ENCODE measurements around the gene TBATA.
A peak's percentile ranks its signal among the peaks of the same experiment; 100 is the strongest.

TBATA gene

GRCh38 chr10:70829543-70829942 lies 44.4 kb upstream of the TBATA start:
- no peak overlapping the region for H3K9ac ChIP-seq

DNA sequence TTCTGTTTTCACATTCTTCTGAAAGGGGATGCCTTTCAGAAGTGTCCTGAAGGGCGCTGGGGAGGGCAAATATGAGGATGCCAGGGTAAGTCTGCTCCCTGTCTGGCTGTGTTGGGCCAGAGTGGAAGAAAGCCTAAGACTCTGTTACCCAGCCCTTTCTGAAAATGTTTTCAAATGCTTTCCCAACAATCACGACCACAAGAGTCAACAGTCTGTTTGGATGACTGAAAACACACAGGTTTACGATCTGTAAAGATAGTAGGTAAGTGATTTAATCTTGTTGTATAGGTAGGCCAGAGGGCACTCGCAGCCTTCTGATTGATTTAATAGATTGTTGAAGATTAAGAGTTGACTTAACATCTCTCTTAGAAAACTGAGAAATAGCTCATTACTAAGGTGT lies 43.7 kb upstream of the TBATA start:
- H3K27ac ChIP-seq = no peak overlapping the region

More at GRCh38 chr10:70829543-70829942, 44.4 kb upstream of the TBATA start:
- Histone ChIP-seq H3K27ac (no peak overlapping the region), H3K4me1 (peaks cover 33 to 69% (median 45%) of the 10 kb centered on the region in 10 experiments), H3K36me3 (peaks cover 16 to 66% (median 37%) of the 10 kb centered on the region in 11 experiments; a peak in 21 of 22 replicates), H3K27me3 (peaks cover 0 to 81% (median 0%) of the 10 kb centered on the region in 11 experiments; a peak in 5 of 22 replicates), H3K4me2 (peak overlapping the region in 4 of 11 experiments; percentile 18 to 52 (median 34); a peak in 5 of 22 replicates), H3K4me3 (no peak overlapping the region), H4K20me1 (peaks cover 14 to 98% (median 89%) of the 10 kb centered on the region in 11 experiments; a peak in 21 of 22 replicates), H3K9me3 (replicated peaks in 1 of 11) (no peaks in the 10 kb centered on the region)
- TF ChIP-seq Cebpa-rat (IDR thresholded peaks at IDR 0.05) = no peak

GRCh38 chr10:70827086-70827757 lies 42.0 kb upstream of the TBATA start:
- Histone ChIP-seq H4K20me1 (peaks cover 18 to 83% (median 69%) of the 10 kb centered on the region in 11 experiments), H3K4me2 (peak overlapping the region in 9 of 11 experiments; percentile 16 to 46 (median 42); a peak in 14 of 22 replicates), H3K36me3 (peaks cover 16 to 60% (median 40%) of the 10 kb centered on the region in 11 experiments; a peak in 20 of 22 replicates), H3K4me3 (no peak overlapping the region), H3K9me3 (replicated peaks in 1 of 11) (no peaks in the 10 kb centered on the region), H3K4me1 (peaks cover 20 to 46% (median 25%) of the 10 kb centered on the region in 10 experiments), H3K9ac (no peak overlapping the region), H3K27me3 (peaks cover 0 to 76% (median 0%) of the 10 kb centered on the region in 11 experiments; a peak in 5 of 22 replicates), H3K27ac (no peak overlapping the region)
- no peak for TF ChIP-seq Cebpa-rat (IDR thresholded peaks at IDR 0.05)

More for the DNA sequence above, 43.7 kb upstream of the TBATA start:
- Histone ChIP-seq H4K20me1 (peaks cover 14 to 96% (median 82%) of the 10 kb centered on the region in 11 experiments; a peak in 21 of 22 replicates), H3K9ac (no peak overlapping the region), H3K36me3 (peaks cover 16 to 59% (median 37%) of the 10 kb centered on the region in 11 experiments; a peak in 20 of 22 replicates), H3K27me3 (peaks cover 0 to 74% (median 0%) of the 10 kb centered on the region in 11 experiments; a peak in 5 of 22 replicates), H3K4me2 (no peak overlapping the region), H3K4me1 (peaks cover 33 to 63% (median 42%) of the 10 kb centered on the region in 10 experiments), H3K4me3 (no peak overlapping the region), H3K9me3 (replicated peaks in 1 of 11) (no peaks in the 10 kb centered on the region)
- no peak for TF ChIP-seq Cebpa-rat (IDR thresholded peaks at IDR 0.05)

DNA sequence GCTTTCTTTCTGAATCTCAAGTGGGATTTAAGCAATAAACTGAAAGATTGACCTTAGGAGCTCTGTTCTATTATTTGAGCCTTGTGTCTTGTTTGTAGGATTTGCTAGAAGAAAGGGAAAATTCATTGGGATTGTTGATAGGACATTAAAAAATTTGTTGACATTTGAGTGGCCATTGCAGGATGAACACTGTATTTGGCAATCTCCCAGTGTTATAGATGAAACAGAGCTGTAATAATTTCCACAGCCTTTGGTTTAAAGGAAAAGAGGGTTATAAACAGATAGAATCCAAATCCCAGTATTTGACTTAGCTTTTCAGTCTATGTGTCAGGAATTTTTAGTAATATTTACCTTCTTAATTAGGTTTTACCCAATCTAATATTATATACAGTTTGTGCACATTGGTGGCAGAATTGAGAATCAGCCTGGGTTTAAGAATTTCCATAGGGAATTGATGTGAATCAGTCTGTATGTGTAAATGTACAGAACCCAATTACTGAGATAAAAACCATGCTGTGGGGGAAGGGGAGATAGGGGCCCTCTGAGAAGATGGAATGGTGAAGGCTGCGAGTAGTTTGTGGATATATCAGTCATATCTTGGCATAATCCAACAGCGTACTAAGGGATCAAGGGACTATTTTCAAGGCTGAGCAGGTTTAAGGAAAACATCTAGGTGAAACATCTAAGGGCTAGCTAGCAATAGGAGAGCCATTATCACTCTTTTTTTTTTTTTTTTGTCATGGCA lies 37.1 kb upstream of the TBATA start:
- no peak overlapping the region for H3K27ac ChIP-seq
- peaks cover 36 to 83% (median 69%) of the 10 kb centered on the region in 11 experiments; a peak in 21 of 22 replicates for H4K20me1 ChIP-seq
- no peak overlapping the region for H3K4me3 ChIP-seq
- TF ChIP-seq Cebpa-rat (IDR thresholded peaks at IDR 0.05) = no peak
- no peak overlapping the region for H3K4me2 ChIP-seq
- peaks cover 31 to 73% (median 63%) of the 10 kb centered on the region in 11 experiments for H3K36me3 ChIP-seq
- no peaks in the 10 kb centered on the region for H3K9me3 ChIP-seq (replicated peaks in 1 of 11)
- no peak overlapping the region for H3K9ac ChIP-seq
- H3K4me1 ChIP-seq = peaks cover 10 to 24% (median 17%) of the 10 kb centered on the region in 10 experiments; a peak in 19 of 20 replicates
- H3K27me3 ChIP-seq = peaks cover 0 to 43% (median 0%) of the 10 kb centered on the region in 11 experiments; a peak in 4 of 22 replicates

- Histone ChIP-seq H3K27me3 (peaks cover 0 to 34% (median 0%) of the 10 kb centered on the region in 11 experiments; a peak in 4 of 22 replicates), H4K20me1 (peaks cover 28 to 77% (median 62%) of the 10 kb centered on the region in 11 experiments; a peak in 21 of 22 replicates), H3K9me3 (replicated peaks in 1 of 11) (no peaks in the 10 kb centered on the region), H3K36me3 (peaks cover 31 to 73% (median 62%) of the 10 kb centered on the region in 11 experiments), H3K4me2 (no peak overlapping the region), H3K9ac (no peak overlapping the region), H3K4me3 (no peak overlapping the region), H3K4me1 (peaks cover 10 to 21% (median 14%) of the 10 kb centered on the region in 10 experiments; a peak in 19 of 20 replicates), H3K27ac (no peak overlapping the region)
- no peak for TF ChIP-seq Cebpa-rat (IDR thresholded peaks at IDR 0.05)
Observed at GRCh38 chr10:70820976-70821750, 36.0 kb upstream of the TBATA start.

DNA sequence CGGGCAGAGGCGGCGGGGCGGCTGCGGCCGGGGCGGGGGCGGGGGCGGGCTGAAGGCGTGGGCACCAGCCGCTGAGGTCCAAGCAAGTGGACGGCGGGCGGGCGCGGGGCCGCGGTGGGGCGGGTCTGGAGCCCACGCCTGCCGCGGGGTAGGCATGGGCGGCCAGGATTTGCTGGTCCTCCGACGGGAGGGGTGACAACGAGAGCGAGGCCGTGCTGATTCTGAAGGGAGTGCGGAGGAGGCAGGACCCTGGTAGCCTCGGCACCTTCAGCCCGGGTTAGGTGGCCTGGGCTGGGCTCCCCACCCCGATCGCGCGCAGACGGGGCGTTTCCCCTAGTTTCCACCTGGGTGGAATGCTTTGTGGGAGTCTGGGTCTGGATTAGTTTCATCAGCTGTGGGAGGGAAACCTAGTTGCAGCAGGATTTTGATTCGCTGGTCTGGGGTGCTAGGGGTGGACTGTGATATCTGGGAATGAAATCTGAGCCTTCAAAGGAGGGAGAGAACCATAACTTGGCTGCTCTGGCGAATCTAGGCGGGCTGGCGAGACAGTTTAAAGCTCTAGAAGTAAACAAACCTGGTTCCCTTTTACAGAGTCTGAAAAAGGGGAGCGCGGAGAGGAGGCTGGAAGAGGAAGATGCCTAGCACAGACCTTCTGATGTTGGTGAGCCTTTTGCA lies 31.2 kb upstream of the TBATA start:
- Histone ChIP-seq H3K4me3 (peak overlapping the region; percentile 68 to 84 (median 78)), H3K27me3 (peaks cover 0 to 7% (median 0%) of the 10 kb centered on the region in 11 experiments; a peak in 2 of 22 replicates), H3K27ac (peak overlapping the region; percentile 50 to 86 (median 83); a peak in 21 of 22 replicates), H3K36me3 (peaks cover 19 to 46% (median 35%) of the 10 kb centered on the region in 11 experiments), H3K4me2 (peak overlapping the region; percentile 85 to 99 (median 95)), H3K4me1 (peaks cover 10 to 37% (median 18%) of the 10 kb centered on the region in 10 experiments; a peak in 18 of 20 replicates), H3K9me3 (replicated peaks in 1 of 11) (peaks cover 0 to 8% (median 0%) of the 10 kb centered on the region in 11 experiments; a peak in 2 of 22 replicates), H4K20me1 (peaks cover 12 to 51% (median 36%) of the 10 kb centered on the region in 11 experiments; a peak in 19 of 22 replicates), H3K9ac (peak overlapping the region; percentile 79 to 91 (median 86))
- no peak for TF ChIP-seq Cebpa-rat (IDR thresholded peaks at IDR 0.05)

- Histone ChIP-seq H3K36me3 (peaks cover 12 to 39% (median 28%) of the 10 kb centered on the region in 11 experiments), H3K4me3 (peak within 1 kb of the TSS; percentile 68 to 84 (median 78)), H3K9me3 (replicated peaks in 1 of 11) (peaks cover 0 to 8% (median 0%) of the 10 kb centered on the region in 11 experiments; a peak in 2 of 22 replicates), H3K4me2 (peak within 1 kb of the TSS; percentile 85 to 99 (median 95)), H3K27ac (peak within 1 kb of the TSS; percentile 50 to 86 (median 83); a peak in 21 of 22 replicates), H3K4me1 (peaks cover 10 to 37% (median 18%) of the 10 kb centered on the region in 10 experiments; a peak in 18 of 20 replicates), H3K9ac (peak within 1 kb of the TSS; percentile 79 to 91 (median 86)), H3K27me3 (peaks cover 0 to 3% (median 0%) of the 10 kb centered on the region in 11 experiments; a peak in 1 of 22 replicates), H4K20me1 (peaks cover 7 to 44% (median 29%) of the 10 kb centered on the region in 11 experiments; a peak in 18 of 22 replicates)
- TF ChIP-seq Cebpa-rat (IDR thresholded peaks at IDR 0.05) = no peak
Observed at GRCh38 chr10:70815504-70816219, 30.5 kb upstream of the TBATA start, which contains the start of gene SGPL1. Gene SGPL1 (plus strand): TSS chr10:70815948. CDS start chr10:70816854, 906 bp downstream.
